DMS53 treated with DMSO at 0.1 percent for 48 hours (cell line): Measurements from ENCODE around the gene HCN2.

ENCODE experiments used
- DNase-seq: peaks from one replicate; lab custom pipeline; 2025; ENCODE audit not compliant: unreplicated experiment; lab: John Stamatoyannopoulos, UW

The HCN2 gene

GRCh38 chr19:570937-571565 lies 18.6 kb upstream of the HCN2 start:
- DNase-seq = peak; percentile 54

GRCh38 chr19:571566-571974 lies 18.1 kb upstream of the HCN2 start:
- peak; percentile 36 for DNase-seq

- peak; percentile 87 for DNase-seq
Measured at GRCh38 chr19:572140-572742, 17.4 kb upstream of the HCN2 start, which contains the start of gene BSG. Gene BSG, plus strand, starts transcription at chr19:572596. Its CDS starts 39 bp downstream, at chr19:572635.

GRCh38 chr19:572743-573518 lies 16.8 kb upstream of the HCN2 start:
- peak; percentile 2 for DNase-seq

- DNase-seq = no peak
Measured at GRCh38 chr19:573519-573825, 16.2 kb upstream of the HCN2 start.

GRCh38 chr19:574658-575526 lies 14.8 kb upstream of the HCN2 start:
- DNase-seq = no peak

GRCh38 chr19:575527-576506 lies 13.9 kb upstream of the HCN2 start:
- DNase-seq = no peak

GRCh38 chr19:576768-577438 lies 12.8 kb upstream of the HCN2 start:
- DNase-seq = no peak

GRCh38 chr19:577439-578392 lies 12.0 kb upstream of the HCN2 start:
- no peak for DNase-seq

- no peak for DNase-seq
Measured at GRCh38 chr19:579111-579841, 10.4 kb upstream of the HCN2 start.

GRCh38 chr19:579842-580155 lies 9.9 kb upstream of the HCN2 start:
- DNase-seq = no peak

GRCh38 chr19:580274-580835 lies 9.3 kb upstream of the HCN2 start:
- no peak for DNase-seq

GRCh38 chr19:581399-582111 lies 8.1 kb upstream of the HCN2 start:
- no peak for DNase-seq

GRCh38 chr19:582497-583197 lies 7.0 kb upstream of the HCN2 start:
- DNase-seq = no peak

GRCh38 chr19:583198-583967 lies 6.3 kb upstream of the HCN2 start:
- no peak for DNase-seq

GRCh38 chr19:583968-584239 lies 5.8 kb upstream of the HCN2 start:
- DNase-seq = no peak
